Muscle layer of duodenum (tissue), 2 donors: ENCODE measurements around the gene AP1G1.
A peak's percentile ranks its signal among the peaks of the same experiment; 100 is the strongest.

Experiments
- H3K27ac ChIP-seq: one replicate; pipeline ENCODE4 v1.7.0; 2013; ENCODE audit warnings: mild to moderate bottlenecking, low read length
- H3K27me3 ChIP-seq: one replicate; pipeline ENCODE4 v1.7.0; 2013; ENCODE audit warnings: low read depth, mild to moderate bottlenecking, control low read depth, low read length
- H3K36me3 ChIP-seq, 2 donors: one replicate each; pipeline ENCODE4 v1.7.0; 2013; ENCODE audit warnings: low read length in 2 of 2, control low read depth in 1 of 2, mild to moderate bottlenecking in 1 of 2; ENCODE audit not compliant: insufficient read depth in 2 of 2, control insufficient read depth in 1 of 2
- H3K4me1 ChIP-seq, 2 donors: one replicate each; pipeline ENCODE4 v1.7.0; 2013; ENCODE audit warnings: low read length in 2 of 2, mild to moderate bottlenecking in 2 of 2, control low read depth in 1 of 2, moderate library complexity in 1 of 2; ENCODE audit not compliant: insufficient read depth in 2 of 2, control insufficient read depth in 1 of 2
- H3K4me3 ChIP-seq, 2 donors: one replicate each; pipeline ENCODE4 v1.7.0; 2013; ENCODE audit warnings: low read length in 2 of 2, low read depth in 1 of 2, mild to moderate bottlenecking in 1 of 2
- H3K9me3 ChIP-seq, 2 donors: one replicate each; pipeline ENCODE4 v1.7.0; 2013; ENCODE audit warnings: low read length in 2 of 2, control low read depth in 1 of 2, mild to moderate bottlenecking in 1 of 2; ENCODE audit not compliant: control insufficient read depth in 1 of 2
- donor health status: healthy.

The AP1G1 gene

GRCh38 chr16:71808593-71809459 is at the start of gene AP1G1:
AP1G1 (minus strand) TSS chr16:71808834; CDS start chr16:71789479, 19,355 bp downstream.
- Histone ChIP-seq H3K27me3 (no peaks in the 10 kb centered on the region), H3K4me1 (peaks cover 0 to 28% of the 10 kb centered on the region in 2 donors), H3K4me3 (peak within 1 kb of the TSS; percentile 84 to 97)

GRCh38 chr16:71855937-71856662 is 47.5 kb upstream of the AP1G1 start:
- no peaks in the 10 kb centered on the region for H3K27me3 ChIP-seq
- no peak overlapping the region for H3K27ac ChIP-seq
- peaks cover 23 to 32% of the 10 kb centered on the region in 2 donors for H3K36me3 ChIP-seq
- H3K9me3 ChIP-seq = no peaks in the 10 kb centered on the region
- H3K4me3 ChIP-seq = no peak overlapping the region
- H3K4me1 ChIP-seq = peaks cover 0 to 5% of the 10 kb centered on the region in 2 donors

More at GRCh38 chr16:71808593-71809459, at the start of gene AP1G1:
- no peaks in the 10 kb centered on the region for H3K9me3 ChIP-seq
- H3K36me3 ChIP-seq = peaks cover 0 to 12% of the 10 kb centered on the region in 2 donors
- H3K27ac ChIP-seq = peak within 1 kb of the TSS; percentile 99

GRCh38 chr16:71854369-71854948 is 45.8 kb upstream of the AP1G1 start:
- H3K27me3 ChIP-seq = no peaks in the 10 kb centered on the region
- no peaks in the 10 kb centered on the region for H3K9me3 ChIP-seq
- H3K27ac ChIP-seq = no peak overlapping the region
- H3K36me3 ChIP-seq = peaks cover 35 to 39% of the 10 kb centered on the region in 2 donors
- no peak overlapping the region for H3K4me3 ChIP-seq
- H3K4me1 ChIP-seq = peaks cover 0 to 5% of the 10 kb centered on the region in 2 donors

GRCh38 chr16:71853413-71853812 is 44.8 kb upstream of the AP1G1 start:
- H3K4me1 ChIP-seq = no peaks in the 10 kb centered on the region
- H3K27ac ChIP-seq = no peak overlapping the region
- no peaks in the 10 kb centered on the region for H3K9me3 ChIP-seq
- H3K36me3 ChIP-seq = peaks cover 37 to 49% of the 10 kb centered on the region in 2 donors
- H3K4me3 ChIP-seq = no peak overlapping the region
- H3K27me3 ChIP-seq = no peaks in the 10 kb centered on the region

GRCh38 chr16:71852561-71852960 is 43.9 kb upstream of the AP1G1 start:
- Histone ChIP-seq H3K9me3 (no peaks in the 10 kb centered on the region), H3K4me3 (no peak overlapping the region), H3K36me3 (peaks cover 42 to 51% of the 10 kb centered on the region in 2 donors), H3K27ac (no peak overlapping the region), H3K4me1 (peaks cover 0 to 3% of the 10 kb centered on the region in 2 donors), H3K27me3 (no peaks in the 10 kb centered on the region)

GRCh38 chr16:71852158-71852557 is 43.5 kb upstream of the AP1G1 start:
- H3K27ac ChIP-seq = no peak overlapping the region
- no peaks in the 10 kb centered on the region for H3K27me3 ChIP-seq
- peaks cover 42 to 51% of the 10 kb centered on the region in 2 donors for H3K36me3 ChIP-seq

GRCh38 chr16:71851746-71852145 is 43.1 kb upstream of the AP1G1 start:
- no peak overlapping the region for H3K4me3 ChIP-seq
- H3K27ac ChIP-seq = no peak overlapping the region
- H3K4me1 ChIP-seq = peaks cover 6 to 11% of the 10 kb centered on the region in 2 donors
- no peaks in the 10 kb centered on the region for H3K27me3 ChIP-seq
- no peaks in the 10 kb centered on the region for H3K9me3 ChIP-seq
- peaks cover 42 to 51% of the 10 kb centered on the region in 2 donors for H3K36me3 ChIP-seq

More at GRCh38 chr16:71852158-71852557, 43.5 kb upstream of the AP1G1 start:
- H3K4me1 ChIP-seq = peaks cover 2 to 7% of the 10 kb centered on the region in 2 donors
- no peaks in the 10 kb centered on the region for H3K9me3 ChIP-seq
- H3K4me3 ChIP-seq = no peak overlapping the region

GRCh38 chr16:71848622-71849021 is 40.0 kb upstream of the AP1G1 start:
- H3K36me3 ChIP-seq = peaks cover 37 to 51% of the 10 kb centered on the region in 2 donors

GRCh38 chr16:71847096-71847495 is 38.5 kb upstream of the AP1G1 start:
- Histone ChIP-seq H3K36me3 (peaks cover 36 to 38% of the 10 kb centered on the region in 2 donors), H3K27ac (no peak overlapping the region), H3K9me3 (no peaks in the 10 kb centered on the region), H3K4me3 (peak overlapping the region; percentile 97 to 100), H3K27me3 (no peaks in the 10 kb centered on the region), H3K4me1 (peaks cover 9 to 20% of the 10 kb centered on the region in 2 donors)

More at GRCh38 chr16:71848622-71849021, 40.0 kb upstream of the AP1G1 start:
- Histone ChIP-seq H3K27me3 (no peaks in the 10 kb centered on the region), H3K9me3 (no peaks in the 10 kb centered on the region), H3K27ac (no peak overlapping the region), H3K4me3 (no peak overlapping the region), H3K4me1 (peaks cover 9 to 20% of the 10 kb centered on the region in 2 donors)

GRCh38 chr16:71846431-71846830 is 37.8 kb upstream of the AP1G1 start:
- peaks cover 30 to 32% of the 10 kb centered on the region in 2 donors for H3K36me3 ChIP-seq
- peaks cover 9 to 20% of the 10 kb centered on the region in 2 donors for H3K4me1 ChIP-seq
- H3K27me3 ChIP-seq = no peaks in the 10 kb centered on the region
- no peaks in the 10 kb centered on the region for H3K9me3 ChIP-seq
- peak overlapping the region; percentile 82 for H3K27ac ChIP-seq
- peak overlapping the region; percentile 97 to 100 for H3K4me3 ChIP-seq
